Left forelimb (tissue), 1 donor: ENCODE measurements around the gene FBXW4.
"Not testable (repeated sequence)": the region's sequence is repeated elsewhere in the genome, so short reads cannot be mapped to it uniquely, and the experiment has no call there.

Experiments used
- DNase-seq: peaks from one replicate; pipeline ENCODE4 v3.0.0-alpha.2; 2018; ENCODE audit warnings: low spot score

The FBXW4 gene

DNA sequence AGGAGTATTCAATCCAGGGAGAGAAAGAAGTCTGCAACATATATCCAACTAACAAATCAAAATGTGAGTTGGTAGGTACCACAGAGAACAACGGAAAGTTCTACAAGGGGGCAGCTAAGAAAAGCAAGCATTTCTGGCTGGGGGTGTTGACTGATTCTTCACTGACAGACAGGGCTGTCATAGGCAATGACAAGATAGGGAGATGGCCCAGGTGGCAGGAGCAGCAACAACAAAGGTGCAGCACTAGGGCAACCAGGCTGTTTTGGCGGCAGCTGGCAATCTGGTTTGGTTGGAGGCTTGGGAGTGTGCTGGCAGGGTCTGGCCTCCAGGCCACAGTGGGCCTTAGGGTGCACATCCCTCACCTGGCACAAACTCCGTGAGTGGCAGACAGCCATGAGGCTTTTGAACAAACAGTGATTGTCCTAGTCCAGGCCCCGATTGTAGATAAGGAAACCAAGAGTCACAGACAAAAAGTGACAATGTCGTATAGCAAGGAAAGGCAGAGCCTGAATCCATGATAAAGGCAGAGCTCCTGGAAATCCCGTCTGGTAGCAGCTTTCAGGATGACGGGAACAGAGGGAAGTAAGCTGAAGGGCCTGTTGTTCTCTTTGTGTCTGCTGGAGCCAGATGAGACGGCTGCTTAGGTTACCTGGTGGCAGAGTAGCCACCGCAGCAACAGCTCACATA is 78.4 kb downstream of the FBXW4 start:
- no peak for DNase-seq

DNA sequence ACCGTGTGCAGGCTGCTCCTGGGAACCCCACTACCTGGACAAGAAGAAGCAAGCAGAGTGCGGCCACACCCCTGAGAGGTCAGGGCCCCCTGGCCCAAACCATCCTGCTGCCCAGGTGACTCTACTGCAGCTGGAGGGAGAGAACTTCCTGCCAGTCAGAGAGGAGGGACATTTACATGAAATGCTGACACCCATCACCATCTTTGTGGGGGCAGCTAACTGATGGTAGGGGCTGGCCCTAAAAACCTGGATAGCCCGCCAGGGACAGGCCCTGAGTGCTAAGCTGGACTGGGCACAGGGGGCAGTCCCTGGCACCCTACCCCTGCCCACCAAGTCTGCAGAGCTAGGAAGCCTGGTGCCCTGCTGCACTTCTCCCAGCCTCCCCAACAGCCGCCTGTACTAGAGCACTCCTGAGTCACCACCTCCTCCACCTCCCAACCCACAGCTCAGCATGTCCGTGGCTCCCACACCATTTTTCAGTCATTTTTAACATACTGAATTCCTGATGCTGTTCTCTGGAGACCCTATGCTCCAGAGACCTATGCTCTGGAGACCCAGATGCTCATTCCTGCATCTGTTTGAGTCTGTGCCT is 79.3 kb downstream of the FBXW4 start:
- no peak for DNase-seq

DNA sequence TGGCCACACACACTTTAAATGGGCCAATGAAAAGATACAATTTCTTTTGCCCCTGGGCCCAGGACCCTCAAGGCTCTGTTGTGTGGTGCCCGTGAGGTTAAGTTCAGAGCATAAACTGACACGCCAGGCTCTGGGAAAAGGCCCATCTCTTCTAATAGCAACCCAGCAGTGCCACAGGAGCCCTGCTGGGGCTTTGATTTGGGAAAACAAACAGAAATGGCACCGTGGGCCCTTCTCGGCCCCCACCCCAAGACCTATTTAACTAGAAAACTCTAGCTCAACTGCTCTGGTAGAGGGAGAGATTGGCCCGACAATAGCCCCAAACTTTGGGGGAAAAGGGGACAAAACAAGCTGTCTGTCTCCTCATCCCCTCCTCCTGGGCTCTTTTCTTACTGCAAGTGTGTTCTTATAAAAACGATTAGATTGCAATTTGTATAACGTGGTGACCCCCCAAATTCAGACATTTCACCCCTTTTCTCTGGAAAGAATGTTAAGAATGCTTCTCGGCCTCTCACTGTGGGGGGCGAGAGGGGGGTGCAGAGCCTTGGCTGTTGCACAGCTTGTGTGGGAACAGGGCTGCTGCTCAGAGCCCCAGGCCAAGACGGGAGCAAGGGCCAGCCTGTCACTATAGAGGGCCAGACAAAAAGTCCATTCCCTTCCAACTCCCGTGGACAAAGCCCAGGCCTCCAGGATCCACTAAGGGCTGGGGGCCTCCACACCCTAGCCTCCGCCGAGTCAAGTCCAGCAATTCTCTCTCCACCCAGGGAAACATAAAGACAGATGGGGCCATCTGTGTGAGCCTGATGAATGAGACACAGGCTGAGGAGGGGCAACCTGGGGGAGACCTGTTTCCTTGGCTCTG is 80.1 kb downstream of the FBXW4 start:
- DNase-seq: no peak

DNA sequence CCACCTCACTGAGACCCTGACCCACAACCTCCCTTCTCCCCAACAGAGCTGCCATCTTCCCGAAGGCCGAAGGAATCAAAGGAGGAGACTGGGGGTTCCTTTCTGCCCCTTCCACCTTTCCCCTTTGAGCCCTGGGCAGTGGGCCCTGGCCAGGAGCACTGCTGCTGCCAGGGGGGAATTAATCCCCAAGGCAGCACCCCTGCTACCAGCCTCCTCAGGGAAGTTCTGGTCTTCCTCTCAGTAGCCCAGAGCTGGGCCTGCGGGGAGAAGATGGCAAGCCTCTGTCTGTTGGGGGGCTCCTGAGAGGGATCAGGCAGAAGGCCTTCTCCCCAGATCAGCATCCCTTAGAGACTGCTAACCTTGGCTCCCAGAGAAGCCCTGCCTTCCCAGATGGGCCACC is 81.3 kb downstream of the FBXW4 start:
- no peak for DNase-seq

DNA sequence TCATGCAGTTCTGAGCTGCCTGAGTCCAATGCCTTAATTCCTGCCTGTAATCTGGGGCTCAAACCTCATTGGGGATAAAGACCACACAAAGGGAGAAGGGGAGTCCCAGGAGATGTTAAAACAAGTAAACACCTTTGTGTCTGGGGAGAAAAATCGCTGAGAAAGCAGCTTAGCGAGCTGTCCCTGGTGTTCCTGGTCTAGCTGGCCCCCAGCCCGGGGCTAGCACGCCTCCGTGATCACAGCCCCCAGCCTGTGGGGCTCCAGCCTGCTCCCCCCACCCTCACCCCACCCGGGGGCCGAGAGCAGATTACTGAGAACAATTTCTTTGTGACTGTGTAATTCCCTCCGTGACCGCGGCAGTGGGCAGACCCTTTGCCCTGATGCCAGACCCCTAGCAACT is 82.1 kb downstream of the FBXW4 start:
- DNase-seq: no peak

DNA sequence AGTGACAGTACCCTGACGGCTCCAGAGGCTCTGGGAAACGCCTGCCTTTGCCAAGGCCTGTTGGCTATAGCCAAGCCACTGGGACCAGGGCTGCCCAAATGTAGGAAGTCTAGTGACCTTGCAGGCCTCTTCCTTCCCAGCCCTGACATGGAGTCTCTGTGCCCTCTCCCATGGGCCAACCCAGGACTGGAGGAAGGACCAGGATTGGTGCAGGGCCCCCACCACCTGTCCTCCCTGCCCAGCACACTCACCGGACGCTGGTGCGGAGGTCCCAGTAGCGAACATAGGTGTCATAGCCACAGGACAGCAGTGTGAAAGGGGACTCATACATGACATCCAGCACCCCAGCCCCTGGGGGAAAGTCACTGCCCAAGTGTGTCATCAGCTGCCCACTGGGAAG is 82.9 kb downstream of the FBXW4 start:
- DNase-seq: no peak

DNA sequence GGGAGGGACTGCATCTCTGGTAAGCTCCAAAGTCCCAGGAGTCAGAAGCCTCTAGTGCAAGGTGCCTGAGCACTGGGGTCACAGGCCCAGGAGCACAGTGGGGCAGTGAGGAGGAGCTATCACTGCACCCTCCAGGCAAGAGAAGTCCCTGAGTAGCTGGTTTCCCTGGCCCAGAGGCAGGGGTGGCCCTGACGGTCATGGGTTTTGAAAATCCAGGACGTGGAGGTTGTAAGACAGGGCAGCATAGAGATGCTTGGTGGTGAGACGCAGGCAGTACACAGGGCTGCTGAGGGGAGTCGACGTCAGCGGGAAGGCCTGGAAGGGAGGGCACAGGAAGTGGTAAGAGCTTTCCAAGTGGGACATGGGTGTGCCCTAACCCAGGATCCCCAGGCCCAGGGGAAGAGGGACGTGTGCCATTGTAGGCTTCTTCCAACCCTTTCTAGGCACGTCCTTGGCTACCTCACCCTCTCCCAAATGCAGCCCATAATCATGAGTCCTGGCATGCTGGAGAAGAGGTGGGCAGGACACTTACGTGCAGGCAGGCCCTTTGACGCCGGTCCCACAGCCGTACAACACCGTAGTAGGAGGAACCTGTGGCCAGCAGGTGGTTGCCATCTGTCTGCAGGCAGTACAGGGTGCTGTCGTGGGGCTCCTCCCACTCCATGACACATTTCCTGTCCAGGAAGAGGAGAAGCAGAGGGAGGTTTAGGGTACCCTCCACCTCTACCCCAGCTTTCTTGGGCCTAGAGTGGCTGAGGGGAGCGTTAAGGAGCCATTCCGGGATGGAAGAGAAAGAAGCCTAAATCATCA is 83.7 kb downstream of the FBXW4 start:
- no peak for DNase-seq

DNA sequence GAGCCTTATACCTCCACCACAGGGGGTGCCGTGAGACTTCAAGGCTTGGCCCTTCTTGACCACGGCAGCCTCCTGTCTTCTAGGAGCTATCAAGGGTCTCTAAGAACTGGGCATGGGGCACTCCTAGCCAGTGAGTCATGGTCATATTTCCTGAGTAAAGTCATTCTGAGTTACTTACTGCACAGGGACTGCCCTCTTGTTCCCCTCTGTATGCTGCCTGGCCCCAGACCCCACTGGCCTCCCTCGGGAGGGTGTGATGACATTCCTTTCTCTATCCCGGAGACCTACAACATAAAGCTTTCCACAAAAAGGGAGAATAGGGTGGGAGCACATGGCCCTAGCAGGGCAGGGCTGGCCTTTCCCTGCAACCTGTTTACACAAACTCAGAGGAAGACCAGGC is 85.5 kb downstream of the FBXW4 start:
- DNase-seq: no peak

DNA sequence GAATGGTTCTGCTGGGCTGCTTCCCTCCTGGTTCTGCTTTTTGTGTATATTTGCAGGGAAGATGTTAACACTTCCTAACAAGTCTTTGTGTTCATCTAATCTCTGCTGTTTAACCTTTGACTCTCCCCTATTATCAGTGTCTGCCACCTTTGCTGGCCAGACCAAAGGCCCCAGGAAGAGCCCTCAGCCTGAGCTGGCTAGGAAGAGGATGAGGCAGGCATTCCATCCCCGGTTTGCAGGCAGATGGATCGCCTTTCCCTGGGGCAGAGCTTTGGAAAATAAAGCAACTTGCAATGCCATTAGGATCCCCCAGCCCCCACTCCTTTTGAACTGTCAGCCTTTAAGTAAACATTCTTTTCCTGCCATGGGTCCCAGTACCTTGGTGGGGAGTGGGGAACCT is 87.8 kb downstream of the FBXW4 start:
- no peak for DNase-seq

DNA sequence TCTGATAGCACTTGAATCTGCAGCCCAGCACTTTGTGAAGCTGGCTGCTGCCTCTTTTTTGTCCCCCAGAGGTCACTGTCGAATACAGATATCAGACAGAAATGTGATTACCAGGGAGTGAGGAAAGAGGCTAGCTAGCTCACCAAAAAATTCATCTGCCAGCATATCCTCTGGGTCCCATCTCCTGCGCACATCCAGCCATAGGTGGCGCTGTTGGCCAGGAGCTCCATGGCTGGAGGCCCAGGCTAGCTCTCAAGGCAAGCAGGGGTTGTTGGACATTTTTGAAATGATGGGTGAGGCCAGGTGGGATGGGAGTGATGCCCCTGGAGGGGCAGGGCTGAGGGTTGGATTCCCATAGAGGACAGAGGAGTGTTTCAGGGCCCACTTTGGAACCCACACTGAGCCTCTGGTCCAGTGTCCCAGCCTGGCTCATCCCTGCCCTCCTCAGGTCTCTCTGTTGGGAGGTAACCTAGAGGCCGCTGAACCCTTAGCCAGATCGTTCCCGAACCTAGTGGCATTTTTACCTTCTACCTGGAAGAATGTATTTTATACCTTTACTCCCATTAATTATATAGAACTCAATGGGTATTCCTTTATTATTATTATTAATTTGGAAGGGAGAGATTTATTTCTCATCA is 92.1 kb downstream of the FBXW4 start:
- DNase-seq: peak; percentile 78

DNA sequence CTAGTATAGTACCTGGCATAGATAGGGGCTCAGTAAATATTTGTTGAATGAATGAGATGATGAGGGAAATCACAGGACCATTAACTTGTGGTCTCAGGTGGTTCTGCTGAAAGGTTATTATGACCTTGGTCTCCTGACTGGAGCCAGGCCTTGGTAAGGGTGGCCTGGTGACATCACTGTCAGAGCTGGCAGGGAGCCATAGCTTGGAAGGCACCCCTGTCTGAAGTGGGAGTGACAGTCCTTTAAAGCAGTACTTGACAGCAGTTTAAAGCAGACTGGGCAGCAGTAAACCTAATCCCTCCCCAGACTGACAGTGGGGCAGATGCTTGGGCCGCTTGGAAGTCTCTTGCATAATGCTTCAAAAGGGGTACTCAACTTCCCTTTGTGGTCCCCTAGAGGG is 93.4 kb downstream of the FBXW4 start:
- DNase-seq: no peak

DNA sequence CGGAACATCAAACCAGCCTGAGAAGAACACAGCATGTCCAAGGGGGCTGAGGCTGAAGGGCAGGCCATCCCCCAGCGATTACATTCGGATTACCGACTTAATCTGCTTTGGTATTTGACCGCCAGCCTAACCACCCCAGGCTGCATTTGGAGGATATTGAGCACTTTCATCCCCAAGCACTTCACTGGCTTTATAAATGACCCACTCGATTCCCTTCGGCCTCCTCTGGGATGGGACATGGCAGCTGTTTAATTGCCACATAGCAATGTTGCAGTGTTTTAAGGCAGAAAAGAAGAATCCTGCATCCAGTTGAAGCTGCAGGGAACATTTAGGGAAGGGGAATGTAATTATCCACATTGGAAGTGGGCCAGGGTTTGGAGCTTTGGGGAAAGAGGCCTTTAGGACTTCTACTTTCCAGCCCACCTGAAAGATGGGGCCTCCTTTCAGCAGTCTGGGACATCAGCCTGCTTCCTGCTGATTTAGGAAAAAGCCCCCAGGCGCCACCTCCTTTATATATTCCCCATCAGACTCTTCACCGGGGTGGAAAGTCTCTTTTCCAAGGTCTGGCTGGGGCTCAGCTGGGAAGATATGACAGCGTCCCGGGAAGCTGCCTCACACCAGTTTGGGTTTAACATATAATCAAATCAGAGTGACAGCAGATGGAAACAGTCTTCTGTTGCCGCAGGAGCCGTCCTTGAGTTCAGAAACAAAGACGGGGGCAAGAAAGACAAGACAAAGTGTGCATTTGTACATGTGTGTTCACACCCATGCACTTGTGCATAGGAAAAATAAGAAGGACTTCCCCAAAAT is 97.7 kb downstream of the FBXW4 start:
- no peak for DNase-seq

DNA sequence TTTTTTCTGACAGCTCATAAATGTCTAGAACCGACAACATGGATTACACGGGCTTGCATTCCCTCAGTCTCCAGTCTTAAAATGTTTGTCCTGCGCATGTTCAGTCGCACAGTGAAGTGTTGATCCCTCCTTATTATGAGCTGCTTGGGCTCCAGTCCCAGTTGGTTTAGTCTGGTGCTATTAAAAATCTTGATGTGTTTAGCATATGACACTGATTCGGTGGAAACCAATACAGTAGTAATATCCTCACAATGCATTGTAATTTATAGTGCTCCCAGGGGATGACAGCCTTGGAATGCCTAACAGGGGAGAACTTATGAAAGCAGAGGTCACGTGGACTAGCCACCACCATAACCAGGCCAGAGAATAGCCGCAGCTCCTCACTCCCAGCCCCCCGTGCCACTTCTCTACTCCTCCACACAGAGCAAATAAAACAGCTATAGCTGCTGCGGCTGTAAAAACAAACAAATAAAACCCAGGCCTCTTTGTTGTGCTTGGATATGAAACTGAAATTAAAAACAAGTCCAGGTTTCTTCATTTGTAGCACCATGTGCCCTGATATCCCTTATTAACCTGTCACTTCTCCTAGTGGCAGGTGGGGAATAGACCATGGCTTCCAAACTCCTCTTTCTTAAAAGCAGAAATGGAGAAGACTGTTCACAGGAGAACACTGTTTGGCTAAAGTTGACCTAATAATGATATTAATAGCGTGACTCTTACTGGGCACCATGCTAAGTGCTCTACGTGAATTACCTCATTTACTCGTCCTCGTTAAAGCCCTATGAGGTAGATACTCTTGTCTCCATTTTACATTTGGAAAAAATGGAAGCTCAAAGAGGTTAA is 99.2 kb downstream of the FBXW4 start:
- no peak for DNase-seq

DNA sequence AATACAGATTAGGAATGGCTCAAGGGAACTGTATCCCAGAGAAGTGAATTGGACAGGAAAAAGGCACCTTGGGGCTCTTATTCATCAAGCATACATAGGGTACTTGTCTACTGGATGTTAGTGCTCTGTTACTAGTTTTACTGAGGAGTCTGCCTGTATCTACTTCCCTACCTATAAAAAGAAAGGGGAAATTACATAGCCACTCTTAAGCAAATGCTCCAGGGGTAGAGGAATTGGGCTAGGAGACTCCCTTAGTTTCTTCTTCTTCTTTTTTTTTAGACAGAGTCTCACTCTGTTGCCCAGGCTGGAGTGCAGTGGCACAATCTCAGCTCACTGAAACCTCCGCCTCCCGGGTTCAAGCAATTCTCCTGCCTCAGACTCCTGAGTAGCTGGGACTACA is 101.6 kb downstream of the FBXW4 start:
- DNase-seq: not testable (repeated sequence)

DNA sequence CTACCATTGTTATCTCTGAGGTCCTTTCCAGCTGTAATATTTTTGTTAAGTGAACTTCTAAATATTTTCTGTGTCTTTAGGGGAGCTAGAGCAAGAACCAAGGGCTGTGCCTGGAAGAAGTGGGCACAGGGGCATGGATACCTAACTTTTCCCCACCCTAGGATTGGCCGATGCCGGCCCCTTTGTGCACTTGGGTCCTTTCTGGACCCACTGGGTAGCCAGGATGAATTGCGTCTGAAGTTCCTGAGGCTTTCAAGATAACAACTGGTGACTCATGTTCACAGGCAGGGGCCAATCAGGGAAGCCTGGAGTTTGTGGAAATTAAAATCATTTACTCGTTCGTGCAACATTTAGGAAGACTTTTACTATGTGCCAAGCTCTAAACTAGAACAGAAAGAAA is 106.1 kb downstream of the FBXW4 start:
- DNase-seq: no peak

DNA sequence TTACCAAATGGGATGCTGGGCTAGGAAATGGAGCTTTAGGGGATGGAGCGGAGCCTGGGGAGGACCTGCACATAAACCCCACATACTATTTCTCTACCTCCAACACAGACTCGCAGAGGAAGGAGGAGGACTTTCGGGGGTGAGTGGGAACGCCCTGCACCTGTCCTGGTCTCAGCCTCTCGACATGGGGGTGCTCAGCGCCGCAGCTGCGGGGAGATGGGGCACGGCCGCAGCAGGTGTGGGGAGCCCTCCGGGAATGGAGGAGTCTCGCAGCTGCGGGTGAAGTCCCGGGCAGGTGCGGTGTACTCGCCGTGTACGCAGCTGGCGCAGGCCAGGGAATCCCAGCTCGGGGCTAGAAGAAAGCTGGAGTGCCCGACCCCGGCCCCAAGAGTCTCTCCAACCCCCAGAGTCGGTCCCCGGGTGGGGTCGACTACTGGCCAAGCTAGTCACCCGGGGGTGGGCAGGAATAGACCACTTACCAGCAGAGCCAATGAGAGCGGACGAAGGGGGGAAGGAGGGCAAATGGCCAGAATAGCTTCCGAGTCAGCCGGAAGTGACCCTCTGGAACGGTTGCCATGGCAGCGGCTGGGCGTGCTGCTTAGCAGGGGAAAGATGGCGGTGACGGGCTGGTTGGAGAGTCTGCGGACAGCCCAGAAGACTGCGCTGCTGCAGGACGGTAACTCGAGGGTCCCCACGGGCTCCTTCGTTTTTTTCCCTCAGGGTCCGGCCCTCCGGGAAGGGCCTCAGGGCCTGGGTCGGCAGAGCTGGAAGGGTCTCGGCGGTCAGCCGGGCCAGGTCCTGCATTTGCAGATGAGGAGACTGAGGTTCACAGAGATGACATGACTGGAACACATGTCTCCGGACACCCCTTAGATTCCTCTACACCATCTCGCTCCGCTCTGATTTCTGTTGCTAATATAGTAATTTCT is 107.0 kb downstream of the FBXW4 start, which contains the start of the genes DPCD and POLL:
TSS of gene DPCD (plus strand) at position 597 of the 929 bp plus-strand sequence. CDS start at position 613, 16 bp downstream.
TSS of gene POLL (minus strand) at position 533 of the 929 bp plus-strand sequence. CDS start 897 bp downstream, outside the sequence.
- peak; percentile 96 for DNase-seq

DNA sequence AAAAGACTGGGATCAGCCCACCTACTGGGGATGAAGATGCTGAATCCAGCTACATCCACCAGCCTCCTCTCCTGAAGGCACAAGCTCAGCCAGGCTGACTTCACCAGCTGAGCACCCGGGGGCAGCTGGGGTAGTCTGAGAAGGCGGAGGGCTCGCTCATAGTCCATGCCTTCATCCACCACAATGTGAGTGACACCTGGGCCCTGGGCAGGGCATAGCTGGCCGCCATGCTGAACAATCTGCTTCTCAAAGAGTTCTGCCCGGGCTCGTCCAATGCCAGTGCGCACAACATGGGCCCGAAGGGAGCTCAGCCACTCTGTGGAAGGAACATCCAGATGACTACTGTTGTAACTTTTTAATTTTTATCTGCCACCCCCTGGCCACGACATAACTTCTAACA is 109.1 kb downstream of the FBXW4 start:
- no peak for DNase-seq
